ENCODE measurements around the gene PICALM.

GRCh38 chr11:85991508-85991907 is 77.4 kb downstream of the PICALM start:
- TF ChIP-seq HDAC8 (tag; IDR thresholded peaks at IDR 0.05) (no peak), MLX (CRISPR knock-in tag; conservative IDR thresholded peaks at IDR 0.05) (no peak), ZNF217 (CRISPR knock-in tag; IDR thresholded peaks at IDR 0.05) (no peak), CTCF (IDR thresholded peaks at IDR 0.05 in 2 of 3, conservative IDR thresholded peaks at IDR 0.05 in 1 of 3; ENCODE audit: insufficient read depth in 2 of 3, low read depth in 1 of 3, low read length in 3 of 3) (no peak), ETV5 (CRISPR knock-in tag; IDR thresholded peaks at IDR 0.05; ENCODE audit: low read depth) (no peak), IRF1 (CRISPR knock-in tag; IDR thresholded peaks at IDR 0.05; ENCODE audit: borderline replicate concordance) (no peak)

All from K562 (cell line).